K562 treated with DMSO at 1 percent for 24 hours (cell line): ENCODE measurements around the gene ZNF415. TPM values are rescaled to one million over a fixed set of nuclear protein-coding genes. Genes with fewer than 3 reads are reported as not detected.

Source experiments
- total RNA-seq: library from RNA; unstranded; fragments of 300-600 nt; gene quantifications from 2 replicates; pipeline ENCODE4 v1.2.3, GENCODE V29; 2022; ENCODE audit warnings: low read depth; ENCODE audit not compliant: insufficient read depth

ZNF415 gene
- not detected in 2 replicates for total RNA-seq

DNA sequence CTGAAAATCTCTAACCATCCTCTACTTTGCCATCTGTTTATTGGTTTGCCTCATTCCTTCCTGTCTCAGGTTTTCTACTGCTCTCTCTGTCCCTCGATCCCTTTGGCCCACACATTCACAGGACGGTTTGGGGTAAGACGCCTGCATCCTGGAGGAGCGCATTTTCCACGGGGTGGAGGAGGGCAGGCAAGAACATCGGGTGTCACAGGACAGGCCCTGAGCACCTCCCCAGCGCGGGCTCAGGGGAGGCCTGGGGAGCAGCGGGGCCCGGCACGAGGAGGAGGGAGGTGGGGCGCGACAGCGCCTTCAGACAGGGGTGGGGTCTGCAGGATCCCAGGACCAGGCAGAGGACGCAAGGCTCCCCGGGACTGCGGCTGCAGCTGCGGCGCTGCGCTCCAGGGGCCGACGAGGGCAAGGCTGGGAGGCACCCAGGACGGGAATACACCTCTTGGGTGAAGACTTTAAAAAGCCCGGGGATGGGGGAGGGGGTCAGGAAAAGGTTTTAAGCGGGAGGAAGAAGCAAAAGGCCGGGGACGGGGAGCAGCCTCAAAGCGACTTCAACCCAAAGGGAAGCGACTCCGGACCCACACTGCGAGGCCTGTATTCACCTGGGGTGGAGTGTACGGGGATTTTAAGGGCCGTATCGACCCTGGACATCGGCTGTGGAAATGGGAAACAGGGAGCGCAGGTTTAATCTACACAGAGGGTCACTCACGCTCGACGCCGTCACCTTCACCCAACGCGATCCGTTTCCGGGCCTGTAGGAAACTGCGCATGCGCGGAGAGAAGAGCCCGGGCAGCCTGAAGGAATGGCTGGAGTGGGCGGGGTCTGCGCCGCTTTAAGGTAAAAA is at the start of gene ZNF415:
ZNF415 (minus strand) TSS at position 770 of the 851 bp plus-strand sequence. CDS start 10,234 bp downstream, outside the sequence.

DNA sequence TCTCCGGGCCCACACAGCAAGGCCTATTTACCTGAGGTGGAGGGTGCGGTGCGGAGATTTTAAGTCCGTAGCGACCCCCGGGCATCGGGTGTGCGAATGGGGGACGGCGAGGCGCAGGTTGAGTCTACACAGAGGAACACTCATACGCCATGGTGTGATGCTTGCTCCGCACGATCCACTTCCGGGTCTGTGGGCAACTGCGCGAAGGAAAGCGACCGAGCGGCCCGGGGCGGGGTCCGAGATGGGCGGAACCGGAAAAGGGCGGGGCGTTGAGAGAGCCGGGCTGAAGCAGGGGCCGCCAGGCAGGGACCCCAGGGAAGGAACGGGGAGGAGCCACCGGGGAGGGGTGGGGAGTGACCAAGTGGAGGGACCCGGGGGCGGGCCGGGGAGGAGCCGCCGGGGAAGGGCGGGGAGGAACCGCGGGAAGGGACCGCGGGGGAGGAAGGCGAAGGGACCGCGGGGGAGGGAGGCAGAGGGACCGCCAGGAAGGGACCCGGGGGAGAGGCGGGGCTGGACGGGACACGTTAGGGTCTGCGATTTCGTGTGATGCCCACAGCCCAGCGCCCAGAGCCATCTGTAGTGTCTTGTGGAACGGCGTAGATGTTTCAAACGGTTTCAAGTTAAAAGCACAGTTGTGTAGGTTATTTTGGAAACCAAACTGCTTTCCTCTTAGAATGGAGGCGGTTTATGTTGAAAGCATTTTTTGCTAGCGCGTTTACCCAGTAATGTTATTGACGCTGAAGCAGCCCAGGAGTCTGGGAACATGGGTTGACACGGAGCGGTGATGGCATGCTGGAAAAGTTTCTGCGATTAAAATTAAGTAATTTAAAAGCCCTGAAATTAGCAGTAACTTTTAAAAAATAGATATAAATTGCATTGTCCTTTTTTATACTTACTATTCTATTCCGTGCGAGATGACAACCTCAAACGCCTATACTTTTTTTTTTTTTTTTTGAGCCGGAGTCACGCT is 29.2 kb downstream of the ZNF415 start, which contains the start of gene ZNF160:
ZNF160 (minus strand) TSS at position 189 of the 970 bp plus-strand sequence. CDS start 17,146 bp downstream, outside the sequence.

Other genes with a start within 250 kb of the ZNF415 start
- 3.8 and 4.9 TPM in 2 replicates for gene ZNF320, start 235.3 kb downstream of the ZNF415 start, total RNA-seq
- gene ZNF888, start 209.5 kb downstream of the ZNF415 start, total RNA-seq = 3.5 and 5.4 TPM in 2 replicates
- 8.3 and 10.2 TPM in 2 replicates for gene ZNF816, start 170.0 kb downstream of the ZNF415 start, total RNA-seq
- gene ERVV-1, start 119.0 kb downstream of the ZNF415 start, total RNA-seq = not detected in 2 replicates
- 0.43 and 0.64 TPM in 2 replicates for gene ERVV-2, start 88.2 kb downstream of the ZNF415 start, total RNA-seq
- gene ZNF160, start 29.5 kb downstream of the ZNF415 start, total RNA-seq = 10.6 and 12.2 TPM in 2 replicates
- gene ZNF347, start 26.1 kb upstream of the ZNF415 start, total RNA-seq = 2.3 and 2.6 TPM in 2 replicates
- gene ZNF665, start 60.4 kb upstream of the ZNF415 start, total RNA-seq = 3.1 and 3.9 TPM in 2 replicates
- gene ZNF677, start 122.0 kb upstream of the ZNF415 start, total RNA-seq = 0.30 and 1.5 TPM in 2 replicates
- not detected in 2 replicates for gene VN1R2, start 125.4 kb upstream of the ZNF415 start, total RNA-seq
- gene VN1R4, start 134.8 kb upstream of the ZNF415 start, total RNA-seq = not detected in 2 replicates
- 2.2 and 2.7 TPM in 2 replicates for gene ZNF845, start 200.8 kb upstream of the ZNF415 start, total RNA-seq
- 1.8 and 4.8 TPM in 2 replicates for gene ZNF525, start 232.8 kb upstream of the ZNF415 start, total RNA-seq